Stomach (tissue), 9 donors: ENCODE results near the gene ADD3. TPM values are rescaled to one million over a fixed set of nuclear protein-coding genes. Genes with fewer than 3 reads are reported as not detected.

ENCODE experiments used
- DNase-seq, 2 donors: peaks; one replicate each; pipeline versions ENCODE4 v3.0.0 to v3.0.0-alpha.2; 2013 to 2019
- H3K27ac ChIP-seq, 5 donors: fragments of 200-600 bp in 4 of 5; sonication (generic) in 4 of 5; one replicate each; pipeline ENCODE4 v1.5.1; 2013 to 2019; ENCODE audit warnings: mild to moderate bottlenecking in 1 of 5, moderate library complexity in 1 of 5
- H3K27me3 ChIP-seq, 3 donors: fragments of 200-600 bp; sonication (generic); one replicate each; pipeline ENCODE4 v1.5.1; 2017 to 2019; ENCODE audit warnings: mixed run types in 1 of 3
- H3K36me3 ChIP-seq, 4 donors: fragments of 200-600 bp; sonication (generic); 1 replicate in 3 of 4; 2 replicates in 1 of 4; pipeline ENCODE4 v1.5.1; 2016 to 2019
- H3K4me1 ChIP-seq, 4 donors: fragments of 200-600 bp; sonication (generic); one replicate each; pipeline ENCODE4 v1.5.1; 2016 to 2019
- H3K4me3 ChIP-seq, 4 donors: fragments of 200-600 bp; sonication (generic) in 3 of 4; one replicate each; pipeline ENCODE4 v1.5.1; 2016 to 2019; ENCODE audit warnings: mild to moderate bottlenecking in 1 of 4
- H3K9me3 ChIP-seq, 4 donors: fragments of 200-600 bp; sonication (generic); one replicate each; pipeline ENCODE4 v1.5.1; 2016 to 2019
- CTCF ChIP-seq, 7 experiments: fragments of 450-650 bp in 4 of 7; fragments of 200-600 bp in 3 of 7; sonication (generic) in 3 of 7; IDR thresholded peaks; one replicate each; pipeline ENCODE4 v1.5.1; 2016 to 2019; ENCODE audit warnings: antibody characterized with exemption in 7 of 7, control low read depth in 2 of 7, mild to moderate bottlenecking in 1 of 7
- EP300 ChIP-seq: sonication (generic); formaldehyde crosslinking; IDR thresholded peaks from one replicate; pipeline ENCODE4 v1.6.1; 2017; ENCODE audit warnings: antibody characterized with exemption
- POLR2A ChIP-seq, 4 donors: fragments of 450-650 bp; IDR thresholded peaks; one replicate each; pipeline ENCODE4 v1.6.1; 2016; ENCODE audit warnings: antibody characterized with exemption in 4 of 4, control low read depth in 2 of 4, mild to moderate bottlenecking in 1 of 4, moderate library complexity in 1 of 4
- POLR2AphosphoS5 ChIP-seq, 3 donors: sonication (generic); formaldehyde crosslinking; IDR thresholded peaks; one replicate each; pipeline ENCODE4 v1.6.1; 2016; ENCODE audit warnings: antibody characterized with exemption in 3 of 3
- whole genome bisulfite sequencing, 5 donors: extraction: QIAGEN DNeasy Blood & Tissue Kit in 3 of 5; methylation state at CpG; one replicate each; pipeline versions ENCODE4 v1.1.5 to v1.1.7; 2013 to 2018; 5-methylcytosine and 5-hydroxymethylcytosine counted together
- intact Hi-C: fragments of 100-400 bp; cut with DNase I; formaldehyde crosslinking; loops from one replicate; pipeline ENCODE4 v1.15.1; 2023; ENCODE audit warnings: low total_unique reads
- polyA plus RNA-seq, 3 donors: library from polyadenylated mRNA; stranded (reverse); fragments of 200-250 nt; gene quantifications; one replicate each; pipeline ENCODE4 v1.2.3, GENCODE V29; 2013
- total RNA-seq, 5 donors: library from RNA; depleted of rRNA; stranded (reverse); fragments of >200 nt; gene quantifications; one replicate each; pipeline versions ENCODE4 v1.1.0 to v1.2.3, GENCODE V29; 2014 to 2016
- donor health status: healthy with polysubstance abuse.
- donor health status: Bipolar disorder and iron deficiency.
- donor health status: healthy.

ADD3 gene
- total and polyA plus RNA-seq, 8 donors = 22.9 to 600 (median 80.3) TPM

GRCh38 chr10:110002801-110003523 lies 4.8 kb upstream of the ADD3 start:
- H3K27ac ChIP-seq = peak overlapping the region in 3 of 5 donors; percentile 43 to 96 (median 66)

GRCh38 chr10:110003524-110003885 lies 4.3 kb upstream of the ADD3 start:
- H3K27ac ChIP-seq = peak overlapping the region in 4 of 5 donors; percentile 43 to 96 (median 68)
- TF ChIP-seq POLR2AphosphoS5 (IDR thresholded peaks at IDR 0.05) (no peak), POLR2A (IDR thresholded peaks at IDR 0.05) (no peak), EP300 (no peak), CTCF (IDR thresholded peaks at IDR 0.05) (no peak)
- no peaks in the 10 kb centered on the region for H3K36me3 ChIP-seq
- peak in 1 of 2 donors; percentile 64 for DNase-seq
- WGBS, 5 donors = 19 to 51% (median 36%) methylated on average over 4 of the region's 4 CpGs
- intact Hi-C loops = no loop called here
- no peaks in the 10 kb centered on the region for H3K9me3 ChIP-seq
- no peak overlapping the region for H3K4me3 ChIP-seq
- no peaks in the 10 kb centered on the region for H3K27me3 ChIP-seq
- H3K4me1 ChIP-seq = peaks cover 16 to 50% (median 37%) of the 10 kb centered on the region in 4 donors

More at GRCh38 chr10:110002801-110003523, 4.8 kb upstream of the ADD3 start:
- intact Hi-C loops = no loop called here
- 31 to 59% (median 35%) methylated on average over 2 of the region's 2 CpGs for WGBS, 5 donors
- Histone ChIP-seq H3K4me1 (peaks cover 16 to 52% (median 39%) of the 10 kb centered on the region in 4 donors), H3K36me3 (no peaks in the 10 kb centered on the region), H3K9me3 (no peaks in the 10 kb centered on the region), H3K4me3 (no peak overlapping the region), H3K27me3 (no peaks in the 10 kb centered on the region)
- no peak for TF ChIP-seq EP300
- no peak for TF ChIP-seq POLR2AphosphoS5 (IDR thresholded peaks at IDR 0.05)
- no peak for TF ChIP-seq CTCF (IDR thresholded peaks at IDR 0.05)
- no peak for TF ChIP-seq POLR2A (IDR thresholded peaks at IDR 0.05)
- DNase-seq = peak in 1 of 2 donors; percentile 59

GRCh38 chr10:110005719-110006118 lies 2.1 kb upstream of the ADD3 start:
- 14 to 37% (median 20%) methylated on average over 8 of the region's 8 CpGs for WGBS, 5 donors
- intact Hi-C loops = no loop called here
- H3K4me3 ChIP-seq = peak overlapping the region; percentile 85 to 97 (median 94)
- no peak for TF ChIP-seq POLR2A (IDR thresholded peaks at IDR 0.05)
- no peak for TF ChIP-seq CTCF (IDR thresholded peaks at IDR 0.05)
- peak in 2 of 3 donors; percentile 50 to 52 for TF ChIP-seq POLR2AphosphoS5 (IDR thresholded peaks at IDR 0.05)
- TF ChIP-seq EP300 = no peak
- DNase-seq = peak; percentile 39 to 85
- no peaks in the 10 kb centered on the region for H3K36me3 ChIP-seq
- H3K27ac ChIP-seq = peak overlapping the region; percentile 2 to 98 (median 95)
- H3K4me1 ChIP-seq = peaks cover 38 to 68% (median 55%) of the 10 kb centered on the region in 4 donors
- no peaks in the 10 kb centered on the region for H3K9me3 ChIP-seq
- no peaks in the 10 kb centered on the region for H3K27me3 ChIP-seq

- WGBS, 5 donors = 13 to 22% (median 17%) methylated on average over 19 of the region's 19 CpGs
- intact Hi-C loops = no loop called here
These were observed 1.2 kb upstream of the ADD3 start for GRCh38 chr10:110006358-110007160.

More at GRCh38 chr10:110006358-110007160, 1.2 kb upstream of the ADD3 start:
- H3K4me1 ChIP-seq = peaks cover 46 to 76% (median 62%) of the 10 kb centered on the region in 4 donors
- H3K9me3 ChIP-seq = no peaks in the 10 kb centered on the region
- H3K27ac ChIP-seq = peak overlapping the region; percentile 91 to 98 (median 95)
- no peaks in the 10 kb centered on the region for H3K36me3 ChIP-seq
- peak; percentile 30 to 90 for DNase-seq
- peak overlapping the region; percentile 85 to 97 (median 94) for H3K4me3 ChIP-seq
- TF ChIP-seq POLR2AphosphoS5 (IDR thresholded peaks at IDR 0.05) (peak in 1 of 3 donors; percentile 45), CTCF (IDR thresholded peaks at IDR 0.05) (no peak)
- no peaks in the 10 kb centered on the region for H3K27me3 ChIP-seq
